K562 (cell line): ENCODE results near the gene TPGS1. TPM values are rescaled to one million over a fixed set of nuclear protein-coding genes. Genes with fewer than 3 reads are reported as not detected.

Experiments
- ATAC-seq: fragments of 200-7000 bp; cut with Tn5 transposase; 3 replicates; pipeline ENCODE4 v1.9.1; 2020; ENCODE audit warnings: moderate library complexity
- BruUV-seq: library from RNA; stranded (reverse); fragments of 400-500 nt; replicated peaks from 2 replicates; lab custom pipeline; 2021; lab: Mats Ljungman, UMichigan
- CTCF ChIA-PET: fragments of 300-600 bp; formaldehyde crosslinking; extraction: SDS; loops from one replicate; lab custom pipeline; 2021; ENCODE audit warnings: low intra/inter-chr PET ratio; lab: Yijun Ruan, JAX
- POLR2A ChIA-PET: fragments of 300-600, 350-650 bp; sonication (Branson Sonifier 250); formaldehyde crosslinking; extraction: SDS; loops from one replicate; lab custom pipeline; 2021; ENCODE audit warnings: antibody characterized with exemption, inconsistent platforms; lab: Yijun Ruan, JAX
- DNase-seq, 4 experiments: peaks; one replicate each; pipeline versions ENCODE4 v3.0.0 to v3.0.0-alpha.2; 2011 to 2018; ENCODE audit warnings: low spot score in 3 of 4, mixed read lengths in 3 of 4; ENCODE audit errors: extremely low read depth in 1 of 4
- FAIRE-seq: peaks from 2 replicates; lab custom pipeline; 2011; peaks lifted over from hg19 to GRCh38; lab: Jason Lieb, UNC
- H2AFZ ChIP-seq: 2 replicates; pipeline ENCODE4 v1.6.0; 2011; ENCODE audit warnings: low read depth, low read length, control low read depth, inconsistent platforms
- H3K27ac ChIP-seq: fragments of 200-600 bp; 3 replicates; pipeline ENCODE4 v1.8.0; 2011; ENCODE audit warnings: low read depth, mild to moderate bottlenecking, control low read depth, inconsistent platforms, low read length, moderate library complexity, mixed read lengths; ENCODE audit errors: extremely low read depth
- H3K27me3 ChIP-seq, 2 experiments: fragments of 300-600 bp in 1 of 2; 2 replicates in 1 of 2; 3 replicates in 1 of 2; pipeline versions ENCODE4 v1.6.0 to v1.8.0; 2011; ENCODE audit warnings: inconsistent platforms in 2 of 2, low read length in 2 of 2, mild to moderate bottlenecking in 1 of 2, mixed read lengths in 1 of 2, moderate library complexity in 1 of 2; ENCODE audit not compliant: control insufficient read depth in 2 of 2, insufficient read depth in 2 of 2
- H3K36me3 ChIP-seq: fragments of 300-600 bp; 3 replicates; pipeline ENCODE4 v1.8.0; 2011; ENCODE audit warnings: mild to moderate bottlenecking, low read length, inconsistent platforms; ENCODE audit not compliant: control insufficient read depth, insufficient read depth
- H3K4me1 ChIP-seq, 2 experiments: fragments of 200-600 bp in 1 of 2; replicated peaks in 1 of 2; 2 replicates in 1 of 2; 3 replicates in 1 of 2; pipeline versions ENCODE4 v1.5.1 to v1.8.0; 2011; ENCODE audit warnings: inconsistent platforms in 2 of 2, low read length in 2 of 2, mild to moderate bottlenecking in 1 of 2, mixed read lengths in 1 of 2, moderate library complexity in 1 of 2; ENCODE audit not compliant: control insufficient read depth in 2 of 2, insufficient read depth in 2 of 2
- H3K4me2 ChIP-seq: 2 replicates; pipeline ENCODE4 v1.6.1; 2011; ENCODE audit warnings: low read length, control low read depth, inconsistent platforms, mixed read lengths; ENCODE audit not compliant: insufficient read depth
- H3K4me3 ChIP-seq: fragments of 200-600 bp; sonication (generic), shearing (Covaris generic); 2 replicates; pipeline ENCODE4 v1.5.1; 2016; ENCODE audit warnings: control low read depth, inconsistent platforms
- H3K79me2 ChIP-seq: fragments of 200-600 bp; 3 replicates; pipeline ENCODE4 v1.8.0; 2011; ENCODE audit warnings: low read length, inconsistent platforms; ENCODE audit not compliant: control insufficient read depth, insufficient read depth
- H3K9ac ChIP-seq, 2 experiments: 2 replicates each; pipeline versions ENCODE4 v1.6.0 to v1.6.1; 2011; ENCODE audit warnings: low read depth in 2 of 2, low read length in 2 of 2, control low read depth in 1 of 2, inconsistent platforms in 1 of 2, mild to moderate bottlenecking in 1 of 2, mixed read lengths in 1 of 2; ENCODE audit not compliant: insufficient read depth in 1 of 2
- H3K9me1 ChIP-seq: one replicate; pipeline ENCODE4 v1.6.0; 2011; ENCODE audit warnings: inconsistent platforms, mild to moderate bottlenecking, low read length, moderate library complexity; ENCODE audit not compliant: control insufficient read depth, insufficient read depth
- H3K9me3 ChIP-seq: replicated peaks from 2 replicates; pipeline ENCODE4 v1.5.1; 2011; ENCODE audit warnings: low read depth, low read length, inconsistent platforms; ENCODE audit not compliant: control insufficient read depth, insufficient read depth
- H4K20me1 ChIP-seq: replicated peaks from 2 replicates; pipeline ENCODE4 v1.6.1; 2011; ENCODE audit warnings: low read length, inconsistent platforms, mixed read lengths; ENCODE audit not compliant: control insufficient read depth, insufficient read depth
- ARID2 ChIP-seq: fragments of 450-650 bp; IDR thresholded peaks from 2 replicates; pipeline ENCODE4 v1.6.1; 2017; ENCODE audit warnings: antibody characterized with exemption, mild to moderate bottlenecking
- BCOR ChIP-seq: fragments of 450-650 bp; IDR thresholded peaks from 2 replicates; pipeline ENCODE4 v1.6.1; 2016
- IRF9 ChIP-seq: fragments of 450-650 bp; IDR thresholded peaks from 2 replicates; pipeline ENCODE4 v1.6.1; 2016; ENCODE audit warnings: missing biosample characterization, missing genetic modification characterization
- KDM1A ChIP-seq, 2 experiments: fragments of 450-650 bp; IDR thresholded peaks; 2 replicates each; pipeline ENCODE4 v1.6.1; 2016; ENCODE audit warnings: mild to moderate bottlenecking in 2 of 2
- KLF1 ChIP-seq: fragments of 450-650 bp; IDR thresholded peaks from 2 replicates; pipeline ENCODE4 v1.6.1; 2016; ENCODE audit warnings: missing genetic modification characterization, missing compliant biosample characterization
- PHF20 ChIP-seq: fragments of 450-650 bp; IDR thresholded peaks from 2 replicates; pipeline ENCODE4 v1.6.1; 2018; ENCODE audit not compliant: partially characterized antibody
- ZEB2 ChIP-seq: fragments of 450-650 bp; IDR thresholded peaks from 2 replicates; pipeline ENCODE4 v1.6.1; 2016
- ZFP36 ChIP-seq: fragments of 150-350 bp; IDR thresholded peaks from 2 replicates; pipeline ENCODE4 v1.6.1; 2018; ENCODE audit warnings: low read length, low read depth; ENCODE audit not compliant: partially characterized antibody
- ZNF76 ChIP-seq: fragments of 250-450 bp; sonication (Bioruptor Pico); IDR thresholded peaks from 2 replicates; pipeline ENCODE4 v1.4.0; 2020; ENCODE audit warnings: mild to moderate bottlenecking, moderate library complexity, borderline replicate concordance
- WGBS: fragments of 100-300 bp; shearing (Covaris generic); methylation state at CpG from one replicate; pipeline ENCODE4 v1.1.6; 2016; ENCODE audit warnings: low coverage, mixed read lengths; ENCODE audit not compliant: insufficient coverage; ENCODE audit errors: missing lambda C conversion rate; 5-methylcytosine and 5-hydroxymethylcytosine counted together
- in situ Hi-C: fragments of 300-500 bp; cut with MboI; formaldehyde crosslinking; loops from 4 replicates; pipeline ENCODE4 v1.15.0; 2018; ENCODE audit warnings: inconsistent platforms, mixed read lengths
- intact Hi-C: fragments of 100-400 bp; cut with micrococcal nuclease; formaldehyde crosslinking; loops from 2 replicates; pipeline ENCODE4 v1.14.2; 2022
- polyA plus RNA-seq, 8 experiments: library from polyadenylated mRNA; depleted of rRNA in 4 of 8; stranded (reverse) in 5 of 8; unstranded in 3 of 8; fragments of >200 nt; fragmentation: Nextera tagmentation in 2 of 8; fragmentation: Illumina TruSeq in 1 of 8; extraction: Ambion mirVana in 2 of 8; extraction: Trizol in 1 of 8; gene quantifications; 2 replicates each; pipeline versions ENCODE4 v1.2.1 to v1.2.3, GENCODE V29; 2011 to 2014; ENCODE audit warnings: inconsistent platforms in 1 of 8, missing spikeins in 1 of 8
- total RNA-seq, 7 experiments: library from RNA; depleted of rRNA in 6 of 7; stranded (reverse); fragments of >200 nt in 6 of 7; fragmentation: Illumina TruSeq in 2 of 7; extraction: Trizol in 2 of 7; gene quantifications; 2 replicates each; pipeline versions ENCODE4 v1.2.1 to v1.2.3, GENCODE V29; 2011 to 2021; ENCODE audit warnings: low replicate concordance in 1 of 7
- TF ChIP-seq, protein P1 (sequence below): sonication (generic); formaldehyde crosslinking; IDR thresholded peaks from 2 replicates; pipeline ENCODE4 v1.8.1; 2023; ENCODE audit warnings: mild to moderate bottlenecking, missing genetic modification reagents

The TPGS1 gene
- total and polyA plus RNA-seq, 9 of the 15 experiments (the other 6 are each of a cell fraction or from before 2014, with no cell fraction given): 0.30 to 31.6 (median 1.2) TPM; not detected in 2

DNA sequence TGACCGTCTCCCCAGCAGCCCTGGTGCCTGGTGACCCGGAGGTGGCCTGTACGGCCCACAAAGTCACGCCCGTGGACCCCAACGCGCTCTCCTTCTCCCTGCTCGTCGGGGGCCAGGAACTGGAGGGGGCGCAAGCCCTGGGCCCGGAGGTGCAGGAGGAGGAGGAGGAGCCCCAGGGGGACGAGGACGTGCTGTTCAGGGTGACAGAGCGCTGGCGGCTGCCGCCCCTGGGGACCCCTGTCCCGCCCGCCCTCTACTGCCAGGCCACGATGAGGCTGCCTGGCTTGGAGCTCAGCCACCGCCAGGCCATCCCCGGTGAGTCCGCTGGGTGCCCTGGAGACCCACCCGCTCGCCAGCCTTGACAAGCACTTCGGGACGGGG is 8.8 kb upstream of the TPGS1 start (continued):
- TF ChIP-seq, protein P1, sequence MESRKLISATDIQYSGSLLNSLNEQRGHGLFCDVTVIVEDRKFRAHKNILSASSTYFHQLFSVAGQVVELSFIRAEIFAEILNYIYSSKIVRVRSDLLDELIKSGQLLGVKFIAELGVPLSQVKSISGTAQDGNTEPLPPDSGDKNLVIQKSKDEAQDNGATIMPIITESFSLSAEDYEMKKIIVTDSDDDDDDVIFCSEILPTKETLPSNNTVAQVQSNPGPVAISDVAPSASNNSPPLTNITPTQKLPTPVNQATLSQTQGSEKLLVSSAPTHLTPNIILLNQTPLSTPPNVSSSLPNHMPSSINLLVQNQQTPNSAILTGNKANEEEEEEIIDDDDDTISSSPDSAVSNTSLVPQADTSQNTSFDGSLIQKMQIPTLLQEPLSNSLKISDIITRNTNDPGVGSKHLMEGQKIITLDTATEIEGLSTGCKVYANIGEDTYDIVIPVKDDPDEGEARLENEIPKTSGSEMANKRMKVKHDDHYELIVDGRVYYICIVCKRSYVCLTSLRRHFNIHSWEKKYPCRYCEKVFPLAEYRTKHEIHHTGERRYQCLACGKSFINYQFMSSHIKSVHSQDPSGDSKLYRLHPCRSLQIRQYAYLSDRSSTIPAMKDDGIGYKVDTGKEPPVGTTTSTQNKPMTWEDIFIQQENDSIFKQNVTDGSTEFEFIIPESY (CRISPR knock-in tag): no peak
- TF ChIP-seq ARID2: no peak
- no peak for TF ChIP-seq ZNF76
- TF ChIP-seq, all 486 proteins: peak for 0

DNA sequence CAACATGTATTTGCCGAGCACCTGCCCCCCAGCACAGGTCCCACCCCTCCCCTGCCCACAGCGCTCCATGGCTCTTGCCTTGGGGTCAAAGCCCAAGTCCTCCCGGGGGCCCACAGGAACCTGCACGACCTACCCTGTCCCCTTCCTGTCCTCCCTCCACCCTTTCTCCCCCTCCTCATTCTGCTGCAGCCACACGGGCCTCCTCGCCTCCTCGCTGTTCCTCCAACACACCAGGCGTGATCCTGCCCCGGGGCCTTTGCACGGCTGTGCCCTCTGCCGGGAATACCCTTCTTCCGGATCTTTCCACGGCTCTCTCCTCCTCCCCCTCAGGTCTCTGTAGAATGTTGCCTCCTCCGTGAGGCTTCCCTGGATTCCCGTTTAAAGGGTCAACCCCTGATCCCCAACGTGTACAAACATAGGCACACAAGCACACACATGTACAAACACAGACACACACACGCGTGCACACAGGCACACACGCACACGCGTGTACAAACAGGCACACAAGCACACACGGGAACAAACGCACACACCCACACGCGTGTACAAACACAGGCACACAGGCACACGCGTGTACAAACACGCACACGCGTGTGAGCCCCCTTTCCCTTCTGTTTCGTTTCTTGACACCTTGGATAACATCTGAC is 8.2 kb upstream of the TPGS1 start:
- Histone ChIP-seq H3K4me1 (peaks cover 0 to 40% of the 10 kb centered on the region in 2 experiments; a peak in 3 of 5 replicates), H3K9me1 (no peaks in the 10 kb centered on the region), H3K27me3 (no peaks in the 10 kb centered on the region), H3K36me3 (no peaks in the 10 kb centered on the region), H3K9me3 (no peaks in the 10 kb centered on the region), H3K79me2 (no peaks in the 10 kb centered on the region), H2AFZ (no peak overlapping the region), H3K27ac (no peak overlapping the region), H3K9ac (no peak overlapping the region), H4K20me1 (no peaks in the 10 kb centered on the region), H3K4me2 (no peak overlapping the region), H3K4me3 (no peak overlapping the region)
- ChIA-PET POLR2A (no interaction called here), CTCF (no interaction called here)
- FAIRE-seq (no peak), DNase-seq (no peak), ATAC-seq (no peak)
- in situ Hi-C loops: no loop called here
- peak; percentile 29 to 92; a peak in 2 of 4 replicates for TF ChIP-seq KDM1A (IDR thresholded peaks at IDR 0.05)
- TF ChIP-seq ZEB2: no peak
- peak; percentile 79 for TF ChIP-seq BCOR
- TF ChIP-seq KLF1 (tag): no peak
- peak; percentile 29 for TF ChIP-seq PHF20
- TF ChIP-seq IRF9: no peak
- peak; percentile 44 for TF ChIP-seq ZFP36
- 43% methylated on average over 28 of the region's 31 CpGs for WGBS
- intact Hi-C loops: no loop called here
- no TSS peak for BruUV-seq
